Upper lobe of right lung (tissue), 1 donor: ENCODE results near the gene BPIFA1. TPM values are rescaled to one million over a fixed set of nuclear protein-coding genes. Genes with fewer than 3 reads are reported as not detected.

Source experiments
- ATAC-seq: fragments of 200-7000 bp; cut with Tn5 transposase; one replicate; pipeline ENCODE4 v1.9.1; 2020; ENCODE audit warnings: mild to moderate bottlenecking, moderate library complexity
- DNase-seq: peaks from one replicate; pipeline ENCODE4 v3.0.0-alpha.2; 2020
- H3K27ac ChIP-seq: fragments of 200-600 bp; one replicate; pipeline ENCODE4 v1.8.0; 2022
- H3K27me3 ChIP-seq: fragments of 200-600 bp; one replicate; pipeline ENCODE4 v1.8.0; 2022; ENCODE audit warnings: mild to moderate bottlenecking
- H3K36me3 ChIP-seq: fragments of 200-600 bp; one replicate; pipeline ENCODE4 v1.8.0; 2022
- H3K4me1 ChIP-seq: fragments of 200-600 bp; one replicate; pipeline ENCODE4 v1.8.0; 2022
- H3K4me3 ChIP-seq: fragments of 200-600 bp; one replicate; pipeline ENCODE4 v1.8.0; 2022; ENCODE audit warnings: mild to moderate bottlenecking
- H3K9me3 ChIP-seq: fragments of 200-600 bp; one replicate; pipeline ENCODE4 v1.8.0; 2022
- intact Hi-C: fragments of 100-400 bp; cut with DNase I; formaldehyde crosslinking; loops from one replicate; pipeline ENCODE4 v1.11.0; 2022
- total RNA-seq: library from RNA; stranded (reverse); fragmentation: NEBNext Ultra II Directional; extraction: Animal tissue kit (Norgen Biotek cat#: 25700); gene quantifications from one replicate; pipeline ENCODE4 v1.2.1, GENCODE V29; 2021
- TF ChIP-seq, protein P1 (sequence below): fragments of 200-600 bp; IDR thresholded peaks from one replicate; pipeline ENCODE4 v1.8.0; 2022; ENCODE audit warnings: antibody characterized with exemption
- donor health status: DM: no; HTN: yes; CAD: no; lungs with severe emphysema.

Gene BPIFA1
- total RNA-seq, 1 donor from 2014 or later: not detected

GRCh38 chr20:33282196-33282934 is 46.6 kb downstream of the BPIFA1 start:
- TF ChIP-seq, protein P1, sequence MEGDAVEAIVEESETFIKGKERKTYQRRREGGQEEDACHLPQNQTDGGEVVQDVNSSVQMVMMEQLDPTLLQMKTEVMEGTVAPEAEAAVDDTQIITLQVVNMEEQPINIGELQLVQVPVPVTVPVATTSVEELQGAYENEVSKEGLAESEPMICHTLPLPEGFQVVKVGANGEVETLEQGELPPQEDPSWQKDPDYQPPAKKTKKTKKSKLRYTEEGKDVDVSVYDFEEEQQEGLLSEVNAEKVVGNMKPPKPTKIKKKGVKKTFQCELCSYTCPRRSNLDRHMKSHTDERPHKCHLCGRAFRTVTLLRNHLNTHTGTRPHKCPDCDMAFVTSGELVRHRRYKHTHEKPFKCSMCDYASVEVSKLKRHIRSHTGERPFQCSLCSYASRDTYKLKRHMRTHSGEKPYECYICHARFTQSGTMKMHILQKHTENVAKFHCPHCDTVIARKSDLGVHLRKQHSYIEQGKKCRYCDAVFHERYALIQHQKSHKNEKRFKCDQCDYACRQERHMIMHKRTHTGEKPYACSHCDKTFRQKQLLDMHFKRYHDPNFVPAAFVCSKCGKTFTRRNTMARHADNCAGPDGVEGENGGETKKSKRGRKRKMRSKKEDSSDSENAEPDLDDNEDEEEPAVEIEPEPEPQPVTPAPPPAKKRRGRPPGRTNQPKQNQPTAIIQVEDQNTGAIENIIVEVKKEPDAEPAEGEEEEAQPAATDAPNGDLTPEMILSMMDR: no peak
- H3K36me3 ChIP-seq: no peaks in the 10 kb centered on the region
- intact Hi-C loops: no loop called here
- H3K4me3 ChIP-seq: no peak overlapping the region
- H3K27ac ChIP-seq: no peak overlapping the region
- DNase-seq: no peak
- no peaks in the 10 kb centered on the region for H3K4me1 ChIP-seq
- no peaks in the 10 kb centered on the region for H3K27me3 ChIP-seq
- H3K9me3 ChIP-seq: no peaks in the 10 kb centered on the region
- ATAC-seq: no peak

- ATAC-seq (no peak), DNase-seq (no peak)
- Histone ChIP-seq H3K4me1 (no peaks in the 10 kb centered on the region), H3K9me3 (no peaks in the 10 kb centered on the region), H3K27ac (no peak within 1 kb of the TSS), H3K4me3 (no peak within 1 kb of the TSS), H3K27me3 (no peaks in the 10 kb centered on the region), H3K36me3 (no peaks in the 10 kb centered on the region)
- TF ChIP-seq, protein P1: no peak
- intact Hi-C loops: no loop called here
Observed at GRCh38 chr20:33282991-33283555, 47.3 kb downstream of the BPIFA1 start, which contains the start of gene BPIFB1. Gene BPIFB1 (plus strand): TSS chr20:33283214. CDS start chr20:33286074, 2,860 bp downstream.

DNA sequence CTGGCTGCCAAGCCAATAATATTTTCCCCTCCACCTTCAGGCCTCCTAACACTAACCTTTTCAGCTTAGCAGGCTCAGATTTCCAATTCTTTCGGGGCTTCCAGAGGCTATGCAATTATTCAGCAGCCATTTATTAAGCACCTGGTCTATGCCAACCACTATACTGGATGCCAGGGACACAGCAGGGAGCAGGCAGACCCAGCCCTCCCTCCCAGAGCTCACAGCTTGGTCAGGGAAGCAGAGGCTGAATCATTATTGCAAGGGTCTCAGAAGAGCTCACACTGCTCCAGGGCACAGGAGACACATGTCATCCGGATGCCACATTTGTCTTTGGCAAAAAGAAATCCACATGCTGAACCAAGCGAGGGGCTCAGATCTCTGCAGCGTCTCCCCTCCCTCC is 48.5 kb downstream of the BPIFA1 start:
- Histone ChIP-seq H3K4me3 (no peak overlapping the region), H3K36me3 (no peaks in the 10 kb centered on the region), H3K27me3 (no peaks in the 10 kb centered on the region), H3K27ac (no peak overlapping the region), H3K4me1 (no peaks in the 10 kb centered on the region), H3K9me3 (no peaks in the 10 kb centered on the region)
- TF ChIP-seq, protein P1: no peak
- DNase-seq (no peak), ATAC-seq (no peak)
- intact Hi-C loops: no loop called here

GRCh38 chr20:33284937-33285336 is 49.1 kb downstream of the BPIFA1 start:
- H3K9me3 ChIP-seq: no peaks in the 10 kb centered on the region
- ATAC-seq (no peak), DNase-seq (no peak)
- H3K36me3 ChIP-seq: no peaks in the 10 kb centered on the region
- H3K4me3 ChIP-seq: no peak overlapping the region
- H3K27me3 ChIP-seq: no peaks in the 10 kb centered on the region
- H3K27ac ChIP-seq: no peak overlapping the region
- intact Hi-C loops: no loop called here
- TF ChIP-seq, protein P1: no peak
- no peaks in the 10 kb centered on the region for H3K4me1 ChIP-seq

DNA sequence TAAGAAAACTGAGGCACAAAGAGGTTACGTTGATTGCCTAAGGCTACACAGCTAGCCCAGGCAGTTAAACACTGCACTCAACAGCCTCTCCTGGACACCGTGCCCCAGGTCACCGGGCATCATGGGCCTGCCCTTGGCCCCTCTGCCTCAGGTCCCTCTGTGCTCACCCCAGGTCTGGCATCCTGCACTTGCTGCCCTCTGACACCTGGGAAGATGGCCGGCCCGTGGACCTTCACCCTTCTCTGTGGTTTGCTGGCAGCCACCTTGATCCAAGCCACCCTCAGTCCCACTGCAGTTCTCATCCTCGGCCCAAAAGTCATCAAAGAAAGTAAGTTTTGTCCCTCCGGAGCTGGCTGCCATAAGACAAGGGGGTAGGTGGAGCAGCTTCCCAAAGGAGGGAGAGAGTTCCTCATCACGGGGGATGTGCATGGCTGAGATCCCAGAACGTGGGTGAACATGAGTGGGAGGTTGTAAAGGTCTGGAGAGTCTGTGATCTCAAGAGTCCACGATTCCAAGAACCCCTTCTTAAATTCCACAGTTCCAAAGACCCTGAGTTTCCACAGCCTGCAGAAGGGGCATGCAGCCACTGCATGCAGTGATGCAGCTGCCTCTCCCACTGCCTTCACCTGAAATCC is 50.2 kb downstream of the BPIFA1 start:
- intact Hi-C loops: no loop called here
- DNase-seq: no peak
- TF ChIP-seq, protein P1: no peak

More for the DNA sequence above, 50.2 kb downstream of the BPIFA1 start:
- Histone ChIP-seq H3K27me3 (no peaks in the 10 kb centered on the region), H3K4me1 (no peaks in the 10 kb centered on the region), H3K9me3 (no peaks in the 10 kb centered on the region), H3K36me3 (no peaks in the 10 kb centered on the region), H3K27ac (no peak overlapping the region), H3K4me3 (no peak overlapping the region)
- ATAC-seq: no peak
